Measurements from ENCODE around the gene SCAF8.
A peak's percentile ranks its signal among the peaks of the same experiment; 100 is the strongest.

SCAF8 gene

GRCh38 chr6:154733183-154733625 is at the start of gene SCAF8:
Gene SCAF8 (plus strand): TSS chr6:154733416. CDS start chr6:154733901, 485 bp downstream.
- H3K27me3 ChIP-seq (replicated peaks) = no peaks in the 10 kb centered on the region
- DNase-seq = peak; percentile 53
- in situ Hi-C loops (cut with HindIII; ENCODE audit: low pct_ligation_motif_present, low sequenced_read_pairs) = no loop called here
- TF ChIP-seq CTCF (IDR thresholded peaks at IDR 0.05; ENCODE audit: low read depth, low read length, missing control alignments) = peak; percentile 50
- peaks cover 2% of the 10 kb centered on the region for H3K36me3 ChIP-seq (replicated peaks)
- H3K4me3 ChIP-seq (ENCODE audit: low read depth, low read length) = peak within 1 kb of the TSS; percentile 82
- peak within 1 kb of the TSS; percentile 98 for H3K27ac ChIP-seq

GRCh38 chr6:154683756-154684523 is 49.3 kb upstream of the SCAF8 start:
- H3K27me3 ChIP-seq (replicated peaks) = no peaks in the 10 kb centered on the region
- in situ Hi-C loops (cut with HindIII; ENCODE audit: low pct_ligation_motif_present, low sequenced_read_pairs) = no loop called here
- H3K4me3 ChIP-seq (ENCODE audit: low read depth, low read length) = no peak overlapping the region
- TF ChIP-seq CTCF (IDR thresholded peaks at IDR 0.05; ENCODE audit: low read depth, low read length, missing control alignments) = no peak
- H3K36me3 ChIP-seq (replicated peaks) = no peaks in the 10 kb centered on the region
- H3K27ac ChIP-seq = peak overlapping the region; percentile 31
- peak; percentile 18 for DNase-seq

GRCh38 chr6:154686162-154686561 is 47.1 kb upstream of the SCAF8 start:
- H3K27ac ChIP-seq = no peak overlapping the region
- H3K27me3 ChIP-seq (replicated peaks) = no peaks in the 10 kb centered on the region
- in situ Hi-C loops (cut with HindIII; ENCODE audit: low pct_ligation_motif_present, low sequenced_read_pairs) = no loop called here
- H3K4me3 ChIP-seq (ENCODE audit: low read depth, low read length) = no peak overlapping the region
- H3K36me3 ChIP-seq (replicated peaks) = no peaks in the 10 kb centered on the region
- no peak for TF ChIP-seq CTCF (IDR thresholded peaks at IDR 0.05; ENCODE audit: low read depth, low read length, missing control alignments)
- DNase-seq = no peak

GRCh38 chr6:154689493-154690255 is 43.5 kb upstream of the SCAF8 start:
- Histone ChIP-seq H3K27me3 (replicated peaks) (no peaks in the 10 kb centered on the region), H3K4me3 (ENCODE audit: low read depth, low read length) (no peak overlapping the region), H3K27ac (no peak overlapping the region), H3K36me3 (replicated peaks) (no peaks in the 10 kb centered on the region)
- in situ Hi-C loops (cut with HindIII; ENCODE audit: low pct_ligation_motif_present, low sequenced_read_pairs) = no loop called here
- no peak for TF ChIP-seq CTCF (IDR thresholded peaks at IDR 0.05; ENCODE audit: low read depth, low read length, missing control alignments)
- DNase-seq = no peak

- H3K4me3 ChIP-seq (ENCODE audit: low read depth, low read length) = no peak overlapping the region
- no peak for DNase-seq
- no peak for TF ChIP-seq CTCF (IDR thresholded peaks at IDR 0.05; ENCODE audit: low read depth, low read length, missing control alignments)
- in situ Hi-C loops (cut with HindIII; ENCODE audit: low pct_ligation_motif_present, low sequenced_read_pairs) = no loop called here
- no peaks in the 10 kb centered on the region for H3K36me3 ChIP-seq (replicated peaks)
- H3K27ac ChIP-seq = no peak overlapping the region
- no peaks in the 10 kb centered on the region for H3K27me3 ChIP-seq (replicated peaks)
These were observed 42.4 kb upstream of the SCAF8 start for GRCh38 chr6:154690857-154691256.

Data from brain microvascular endothelial cell (primary cell).